ENCODE data around the gene DMRT3. TPM values are rescaled to one million over a fixed set of nuclear protein-coding genes. Genes with fewer than 3 reads are reported as not detected.
A peak's percentile ranks its signal among the peaks of the same experiment; 100 is the strongest.

DMRT3 gene
- total and polyA plus RNA-seq, 2 donors, result 0.05 to 0.21 TPM

DNA sequence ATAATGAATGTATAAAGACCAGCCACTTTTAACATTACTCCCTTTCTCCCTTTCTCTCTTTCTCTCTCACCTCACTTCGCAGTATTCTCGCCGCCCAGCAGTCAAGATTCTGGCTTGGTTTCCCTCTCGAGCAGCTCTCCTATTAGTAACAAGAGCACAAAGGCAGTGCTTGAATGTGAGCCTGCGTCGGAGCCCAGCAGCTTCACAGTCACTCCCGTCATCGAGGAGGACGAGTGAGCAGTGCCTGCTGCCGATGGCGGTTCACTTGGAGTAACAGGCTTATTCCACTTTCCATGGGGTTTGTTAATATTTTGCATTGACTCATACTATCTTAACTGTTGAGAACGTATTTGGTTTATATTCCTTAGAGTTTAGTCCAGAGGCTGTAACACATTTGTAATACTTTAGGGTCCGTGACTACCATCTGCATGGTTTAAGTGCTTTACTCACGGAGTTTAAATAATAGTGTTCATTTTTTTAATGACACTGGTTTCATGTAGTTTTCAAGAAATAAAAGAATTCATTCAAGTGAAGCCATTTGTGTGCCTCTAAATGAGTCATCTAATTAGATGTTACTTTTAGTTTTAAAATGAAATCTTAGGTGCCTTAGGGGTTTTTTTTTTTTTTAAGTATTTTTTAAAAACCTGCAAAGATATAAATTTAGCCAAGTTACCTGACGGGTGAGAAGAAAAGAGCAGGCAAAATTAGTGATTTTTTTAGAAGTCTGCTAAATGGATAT, 8.4 kb upstream of the DMRT3 start:
- Histone ChIP-seq H3K9me3 (ENCODE audit: control insufficient read depth in 2 of 2, insufficient read depth in 1 of 2, low read length in 1 of 2) (peaks cover 7 to 21% of the 10 kb centered on the region in 2 donors), H3K27ac (ENCODE audit: low read depth in 1 of 2, low read length in 1 of 2) (no peak overlapping the region), H3K36me3 (ENCODE audit: control insufficient read depth in 2 of 2, insufficient read depth in 2 of 2, low read length in 1 of 2) (no peaks in the 10 kb centered on the region), H3K27me3 (ENCODE audit: control insufficient read depth in 2 of 2, insufficient read depth in 1 of 2, low read length in 1 of 2) (peaks cover 67 to 84% of the 10 kb centered on the region in 2 donors), H3K4me3 (ENCODE audit: low read length in 2 of 2) (no peak overlapping the region), H3K4me1 (ENCODE audit: control insufficient read depth in 2 of 2, insufficient read depth in 2 of 2, low read length in 2 of 2) (peaks cover 3 to 7% of the 10 kb centered on the region in 2 donors)
- DNase-seq (ENCODE audit: low read depth in 6 of 9, low spot score in 9 of 9), result no peak
- WGBS, result 15% methylated on average over 14 of the region's 15 CpGs

DNA sequence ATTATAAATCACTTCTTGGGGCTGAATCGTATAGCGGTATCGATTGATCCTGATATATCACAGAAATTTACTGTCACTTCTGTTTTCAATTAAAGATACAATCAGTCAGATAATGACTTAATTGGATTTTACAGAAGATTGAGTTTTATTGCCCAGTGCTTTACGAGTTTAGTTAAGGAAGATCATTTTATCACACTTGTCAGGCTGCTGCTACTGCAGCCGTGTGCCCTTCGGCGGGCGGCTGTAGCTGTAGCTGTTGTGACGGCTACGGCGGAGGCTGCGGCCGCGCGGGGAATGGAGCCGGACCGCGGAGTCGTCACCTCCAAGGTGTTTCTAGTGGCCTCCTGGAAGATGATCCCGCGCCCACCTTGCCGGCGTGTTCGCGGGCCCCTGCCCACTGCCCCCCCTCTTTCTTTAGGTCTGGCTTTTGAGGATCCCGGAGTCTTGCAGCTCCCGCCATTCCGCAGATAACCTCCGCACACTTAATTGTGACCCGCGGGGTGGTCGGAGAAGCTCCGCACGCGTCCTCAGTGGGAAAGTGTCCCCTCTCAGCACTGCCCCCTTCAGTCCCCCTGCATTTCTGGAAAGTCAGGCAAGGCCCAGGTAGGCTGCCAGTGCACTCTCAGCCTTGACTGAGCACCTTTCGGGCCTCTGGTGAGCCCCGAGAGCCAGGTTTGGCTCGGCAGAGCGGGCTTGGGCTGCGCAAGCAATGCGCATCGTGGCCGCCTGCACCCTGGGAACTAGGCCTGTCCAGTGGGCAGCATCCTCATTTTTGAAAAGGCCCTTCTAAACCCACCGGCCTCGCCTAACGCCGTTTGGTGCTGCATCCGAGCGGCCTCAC, 6.9 kb upstream of the DMRT3 start:
- Histone ChIP-seq H3K27ac (ENCODE audit: low read depth in 1 of 2, low read length in 1 of 2) (no peak overlapping the region), H3K27me3 (ENCODE audit: control insufficient read depth in 2 of 2, insufficient read depth in 1 of 2, low read length in 1 of 2) (peaks cover 73 to 96% of the 10 kb centered on the region in 2 donors), H3K4me3 (ENCODE audit: low read length in 2 of 2) (no peak overlapping the region), H3K9me3 (ENCODE audit: control insufficient read depth in 2 of 2, insufficient read depth in 1 of 2, low read length in 1 of 2) (peaks cover 7 to 21% of the 10 kb centered on the region in 2 donors), H3K36me3 (ENCODE audit: control insufficient read depth in 2 of 2, insufficient read depth in 2 of 2, low read length in 1 of 2) (no peaks in the 10 kb centered on the region), H3K4me1 (ENCODE audit: control insufficient read depth in 2 of 2, insufficient read depth in 2 of 2, low read length in 2 of 2) (peaks cover 3 to 7% of the 10 kb centered on the region in 2 donors)
- WGBS, result 11% methylated on average over 49 of the region's 49 CpGs
- DNase-seq (ENCODE audit: low read depth in 6 of 9, low spot score in 9 of 9), result no peak

DNA sequence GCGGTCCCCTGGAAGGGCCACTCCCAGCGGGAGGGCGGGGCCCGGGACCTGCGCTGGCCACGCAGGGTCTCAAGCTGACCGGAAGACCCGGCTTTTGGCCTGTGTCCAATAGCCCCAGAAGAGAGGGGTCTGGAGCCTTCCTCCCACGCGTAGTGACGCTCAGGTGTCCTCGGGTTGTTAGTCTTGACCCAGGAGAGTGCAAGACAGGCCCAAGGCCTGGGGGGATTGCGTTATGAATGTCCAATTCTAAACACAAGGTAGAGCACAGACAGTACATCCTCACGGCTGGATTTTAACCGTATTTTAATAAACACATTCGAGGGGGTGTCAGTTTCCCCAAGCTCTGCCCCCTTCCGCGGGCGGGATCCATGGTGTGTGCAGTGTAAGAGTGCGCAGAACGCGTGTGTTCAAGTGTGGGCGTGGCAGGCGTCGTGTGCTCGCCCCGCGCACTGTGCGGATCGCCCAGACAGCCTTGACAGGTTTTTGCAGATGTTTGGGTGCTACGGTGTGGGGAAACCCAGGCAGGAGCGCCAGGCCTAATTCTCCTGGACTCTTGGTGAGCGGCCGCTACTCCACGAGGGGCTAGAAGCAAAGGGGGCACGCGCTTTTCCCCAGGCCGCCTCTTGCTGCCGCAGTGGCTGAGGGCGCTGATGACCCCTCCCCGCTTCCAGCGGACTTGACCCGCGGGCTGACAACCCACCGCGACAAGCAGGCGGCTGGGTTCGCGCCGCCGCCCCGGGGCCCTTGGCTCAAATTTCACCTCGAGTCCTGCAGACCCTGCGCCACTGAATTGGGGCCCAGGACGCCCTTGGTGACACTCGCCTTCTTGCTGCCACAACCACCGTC, 6.1 kb upstream of the DMRT3 start:
- Histone ChIP-seq H3K27me3 (ENCODE audit: control insufficient read depth in 2 of 2, insufficient read depth in 1 of 2, low read length in 1 of 2) (peaks cover 74 to 96% of the 10 kb centered on the region in 2 donors), H3K9me3 (ENCODE audit: control insufficient read depth in 2 of 2, insufficient read depth in 1 of 2, low read length in 1 of 2) (peaks cover 7 to 21% of the 10 kb centered on the region in 2 donors), H3K27ac (ENCODE audit: low read depth in 1 of 2, low read length in 1 of 2) (no peak overlapping the region), H3K4me1 (ENCODE audit: control insufficient read depth in 2 of 2, insufficient read depth in 2 of 2, low read length in 2 of 2) (peaks cover 3 to 7% of the 10 kb centered on the region in 2 donors), H3K4me3 (ENCODE audit: low read length in 2 of 2) (no peak overlapping the region), H3K36me3 (ENCODE audit: control insufficient read depth in 2 of 2, insufficient read depth in 2 of 2, low read length in 1 of 2) (no peaks in the 10 kb centered on the region)
- WGBS, result 11% methylated on average over 57 of the region's 57 CpGs
- no peak for DNase-seq (ENCODE audit: low read depth in 6 of 9, low spot score in 9 of 9)

DNA sequence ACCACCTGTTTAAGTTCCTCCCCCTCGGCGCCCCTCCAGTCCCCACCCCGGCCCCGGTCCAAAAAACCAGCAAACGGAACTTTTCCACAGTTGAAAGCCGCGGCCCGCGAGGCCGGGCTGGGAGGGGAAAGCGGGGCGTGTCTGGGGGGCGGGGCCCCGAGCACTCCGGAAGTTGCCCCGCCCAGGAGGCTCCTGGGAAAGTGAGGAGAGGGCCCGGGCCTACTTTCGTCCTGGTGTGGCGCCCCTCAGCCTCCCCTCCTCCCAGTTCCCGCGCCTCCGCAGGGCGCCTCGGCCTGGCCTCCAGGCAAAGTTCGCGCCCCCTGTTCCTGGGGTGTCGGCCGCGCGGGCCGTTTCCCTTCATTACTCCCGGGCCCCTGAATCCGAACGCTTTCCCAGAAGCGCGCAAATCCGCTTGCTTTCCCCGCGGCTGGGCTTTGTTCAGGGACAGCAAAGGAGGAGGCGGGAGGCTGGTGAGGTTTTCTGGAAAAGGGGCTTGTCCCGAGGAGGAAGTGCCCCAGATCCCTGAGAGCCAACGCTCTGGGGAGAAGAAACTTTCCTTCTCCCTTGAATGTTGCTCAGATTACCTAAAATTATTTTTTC, 4.5 kb upstream of the DMRT3 start:
- DNase-seq (ENCODE audit: low read depth in 6 of 9, low spot score in 9 of 9), result peak in 4 of 9 donors; percentile 15 to 47 (median 33)
- peaks cover 3 to 7% of the 10 kb centered on the region in 2 donors for H3K4me1 ChIP-seq (ENCODE audit: control insufficient read depth in 2 of 2, insufficient read depth in 2 of 2, low read length in 2 of 2)
- H3K9me3 ChIP-seq (ENCODE audit: control insufficient read depth in 2 of 2, insufficient read depth in 1 of 2, low read length in 1 of 2), result peaks cover 7 to 21% of the 10 kb centered on the region in 2 donors
- H3K36me3 ChIP-seq (ENCODE audit: control insufficient read depth in 2 of 2, insufficient read depth in 2 of 2, low read length in 1 of 2), result no peaks in the 10 kb centered on the region
- H3K27me3 ChIP-seq (ENCODE audit: control insufficient read depth in 2 of 2, insufficient read depth in 1 of 2, low read length in 1 of 2), result peaks cover 81 to 100% of the 10 kb centered on the region in 2 donors
- H3K27ac ChIP-seq (ENCODE audit: low read depth in 1 of 2, low read length in 1 of 2), result no peak overlapping the region
- peak overlapping the region; percentile 26 to 56 for H3K4me3 ChIP-seq (ENCODE audit: low read length in 2 of 2)
- 3% methylated on average over 42 of the region's 42 CpGs for WGBS

DNA sequence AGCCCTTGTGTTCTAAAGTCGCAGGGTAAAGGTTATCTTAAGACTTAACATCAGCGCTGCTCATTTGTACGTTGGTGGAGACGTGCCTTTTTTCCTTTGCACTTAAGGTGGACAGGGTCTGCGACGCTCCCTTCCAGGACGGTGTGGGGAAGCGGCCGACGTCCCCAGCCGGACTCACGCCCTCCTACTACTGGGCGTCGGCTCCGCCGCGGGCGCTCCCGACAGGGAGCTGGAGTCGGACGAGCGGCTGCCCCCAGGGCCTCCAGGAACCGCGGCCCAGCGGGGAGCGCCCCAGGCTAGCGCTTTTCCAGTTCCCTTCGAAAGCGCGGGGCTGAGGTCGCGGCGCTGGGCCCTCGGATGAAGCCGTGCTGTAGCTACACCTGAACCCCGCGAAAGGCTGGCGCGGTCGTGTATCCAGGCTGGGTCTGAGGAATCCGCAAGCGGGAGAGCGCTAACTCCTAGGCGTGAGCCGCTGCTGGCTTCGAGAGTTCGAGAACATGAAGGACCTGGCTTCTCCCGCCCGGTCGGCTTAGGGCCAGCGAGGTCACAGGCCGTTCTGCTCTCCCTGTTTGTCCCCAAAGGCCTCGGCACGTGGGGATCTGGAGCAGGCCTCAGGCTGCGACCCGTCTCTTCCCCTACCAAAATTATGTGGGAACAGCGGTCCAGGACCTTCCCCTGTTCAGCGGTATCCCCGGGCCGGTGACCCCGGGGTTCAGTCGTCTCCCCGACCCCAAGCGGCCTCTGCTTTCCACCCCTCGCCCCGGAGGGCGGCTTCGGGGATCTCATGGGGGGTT, 3.8 kb upstream of the DMRT3 start:
- DNase-seq (ENCODE audit: low read depth in 6 of 9, low spot score in 9 of 9), result no peak
- Histone ChIP-seq H3K4me1 (ENCODE audit: control insufficient read depth in 2 of 2, insufficient read depth in 2 of 2, low read length in 2 of 2) (peaks cover 3 to 7% of the 10 kb centered on the region in 2 donors), H3K27me3 (ENCODE audit: control insufficient read depth in 2 of 2, insufficient read depth in 1 of 2, low read length in 1 of 2) (peaks cover 84 to 99% of the 10 kb centered on the region in 2 donors), H3K4me3 (ENCODE audit: low read length in 2 of 2) (peak overlapping the region; percentile 26 to 56), H3K9me3 (ENCODE audit: control insufficient read depth in 2 of 2, insufficient read depth in 1 of 2, low read length in 1 of 2) (peaks cover 7 to 21% of the 10 kb centered on the region in 2 donors), H3K36me3 (ENCODE audit: control insufficient read depth in 2 of 2, insufficient read depth in 2 of 2, low read length in 1 of 2) (no peaks in the 10 kb centered on the region), H3K27ac (ENCODE audit: low read depth in 1 of 2, low read length in 1 of 2) (no peak overlapping the region)
- 8% methylated on average over 68 of the region's 68 CpGs for WGBS

DNA sequence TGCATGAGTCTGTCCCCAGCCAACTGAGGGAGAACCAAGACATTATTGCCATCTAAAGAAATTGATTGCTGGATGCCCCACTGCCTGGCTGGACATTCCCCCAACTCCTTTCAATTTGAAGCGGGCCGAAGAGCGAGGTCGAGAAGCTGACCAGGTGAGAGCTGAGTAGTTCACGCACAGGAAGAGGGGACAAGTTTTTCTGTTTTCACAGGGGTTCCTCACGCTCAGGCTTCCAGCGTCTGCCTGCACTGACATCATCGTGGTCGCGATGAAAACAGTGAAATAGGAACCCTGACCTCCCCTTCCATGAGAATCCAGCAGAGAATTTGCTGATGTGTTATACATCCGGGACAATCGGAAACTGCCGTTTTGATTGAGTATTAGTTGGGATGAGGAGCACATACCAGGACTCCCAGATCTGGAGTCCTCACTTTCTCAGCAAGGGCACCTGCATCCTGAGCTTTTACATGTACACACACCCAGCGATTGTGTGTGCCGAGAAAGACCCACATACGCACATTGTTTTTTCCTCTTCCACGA, 3.1 kb upstream of the DMRT3 start:
- H3K4me3 ChIP-seq (ENCODE audit: low read length in 2 of 2), result no peak overlapping the region
- peaks cover 90 to 99% of the 10 kb centered on the region in 2 donors for H3K27me3 ChIP-seq (ENCODE audit: control insufficient read depth in 2 of 2, insufficient read depth in 1 of 2, low read length in 1 of 2)

DNA sequence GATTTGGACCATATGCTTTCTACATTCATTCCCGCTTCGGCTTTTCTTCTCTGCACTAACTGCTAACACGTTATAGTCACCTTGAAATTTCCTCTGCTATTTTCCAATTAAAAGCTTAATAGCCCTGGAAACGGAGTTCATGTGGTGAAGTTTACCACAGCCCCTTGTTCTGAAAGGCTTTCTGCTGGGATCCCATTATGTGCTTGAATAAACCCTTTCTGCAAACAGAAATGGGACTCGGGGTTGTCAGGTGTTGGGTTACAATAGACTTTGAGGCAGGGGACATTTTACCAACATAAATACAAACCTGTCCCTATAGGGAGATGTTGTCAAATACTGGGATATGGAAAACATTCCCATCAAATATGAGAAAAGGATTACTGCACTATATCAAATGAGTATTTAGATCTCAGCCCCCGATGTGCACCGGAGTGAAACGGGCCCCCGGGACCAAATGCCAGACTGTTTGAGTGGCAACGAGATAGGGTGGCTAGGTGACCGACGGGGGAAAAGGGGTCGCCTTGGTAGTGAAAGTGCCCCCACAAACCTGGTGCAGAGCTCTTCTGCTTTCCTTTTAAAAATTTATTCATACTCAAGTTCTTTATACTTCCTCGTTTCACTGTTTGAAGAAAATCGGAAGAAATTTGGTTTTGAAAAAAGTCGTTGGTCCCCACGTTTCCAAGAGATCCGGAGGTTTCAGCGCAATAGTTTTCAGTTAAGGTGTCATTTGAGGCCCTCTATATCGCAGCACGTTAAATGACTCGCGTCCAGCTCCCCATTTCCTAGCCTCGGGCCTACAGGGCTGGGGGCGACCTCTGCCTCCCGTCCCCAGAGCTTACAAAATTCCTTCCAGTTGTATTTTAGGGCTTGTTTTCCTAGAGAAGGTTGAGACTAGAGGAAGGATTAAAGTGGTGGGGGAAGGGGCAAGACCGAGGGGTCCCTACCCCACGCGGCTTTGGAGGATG, 2.1 kb upstream of the DMRT3 start:
- peaks cover 93 to 99% of the 10 kb centered on the region in 2 donors for H3K27me3 ChIP-seq (ENCODE audit: control insufficient read depth in 2 of 2, insufficient read depth in 1 of 2, low read length in 1 of 2)
- WGBS, result 9% methylated on average over 29 of the region's 29 CpGs

More for the DNA sequence above, 3.1 kb upstream of the DMRT3 start:
- DNase-seq (ENCODE audit: low read depth in 6 of 9, low spot score in 9 of 9), result no peak
- peaks cover 3 to 7% of the 10 kb centered on the region in 2 donors for H3K4me1 ChIP-seq (ENCODE audit: control insufficient read depth in 2 of 2, insufficient read depth in 2 of 2, low read length in 2 of 2)
- H3K27ac ChIP-seq (ENCODE audit: low read depth in 1 of 2, low read length in 1 of 2), result no peak overlapping the region
- 16% methylated on average over 17 of the region's 17 CpGs for WGBS
- H3K9me3 ChIP-seq (ENCODE audit: control insufficient read depth in 2 of 2, insufficient read depth in 1 of 2, low read length in 1 of 2), result peaks cover 7 to 21% of the 10 kb centered on the region in 2 donors
- H3K36me3 ChIP-seq (ENCODE audit: control insufficient read depth in 2 of 2, insufficient read depth in 2 of 2, low read length in 1 of 2), result no peaks in the 10 kb centered on the region

More for the DNA sequence above, 2.1 kb upstream of the DMRT3 start:
- Histone ChIP-seq H3K9me3 (ENCODE audit: control insufficient read depth in 2 of 2, insufficient read depth in 1 of 2, low read length in 1 of 2) (peaks cover 7 to 21% of the 10 kb centered on the region in 2 donors), H3K36me3 (ENCODE audit: control insufficient read depth in 2 of 2, insufficient read depth in 2 of 2, low read length in 1 of 2) (no peaks in the 10 kb centered on the region), H3K27ac (ENCODE audit: low read depth in 1 of 2, low read length in 1 of 2) (no peak overlapping the region), H3K4me1 (ENCODE audit: control insufficient read depth in 2 of 2, insufficient read depth in 2 of 2, low read length in 2 of 2) (peaks cover 3 to 7% of the 10 kb centered on the region in 2 donors), H3K4me3 (ENCODE audit: low read length in 2 of 2) (no peak overlapping the region)
- no peak for DNase-seq (ENCODE audit: low read depth in 6 of 9, low spot score in 9 of 9)
